HepG2 (cell line): ENCODE results near the gene LSM14B. TPM values are rescaled to one million over a fixed set of nuclear protein-coding genes. Genes with fewer than 3 reads are reported as not detected.

Experiments used
- ATAC-seq: fragments of 200-7000 bp; cut with Tn5 transposase; 3 replicates; pipeline ENCODE4 v1.9.1; 2020; ENCODE audit warnings: mild to moderate bottlenecking, moderate library complexity
- BruUV-seq: library from RNA; stranded (reverse); fragments of 400-500 nt; replicated peaks from 2 replicates; lab custom pipeline; 2021; lab: Mats Ljungman, UMichigan
- CTCF ChIA-PET: fragments of 300-600 bp; formaldehyde crosslinking; extraction: SDS; loops from one replicate; lab custom pipeline; 2021; ENCODE audit warnings: low total read pairs, inconsistent platforms, low intra/inter-chr PET ratio; lab: Yijun Ruan, JAX
- POLR2A ChIA-PET: fragments of 350-600 bp; sonication (Branson Sonifier 250); formaldehyde crosslinking; loops from one replicate; lab custom pipeline; 2020; ENCODE audit warnings: antibody characterized with exemption, inconsistent platforms; lab: Yijun Ruan, JAX
- DNase-seq: peaks from one replicate; pipeline ENCODE4 v3.0.0-alpha.2; 2015; ENCODE audit warnings: low spot score
- FAIRE-seq: peaks from 3 replicates; lab custom pipeline; 2011; peaks lifted over from hg19 to GRCh38; lab: Jason Lieb, UNC
- H2AFZ ChIP-seq: one replicate; pipeline ENCODE4 v1.6.1; 2011; ENCODE audit warnings: low read length, inconsistent platforms
- H3K27ac ChIP-seq: fragments of 300-600 bp; 3 replicates; pipeline ENCODE4 v1.8.0; 2011; ENCODE audit warnings: mixed run types, mild to moderate bottlenecking, mixed read lengths, low read length, inconsistent platforms; ENCODE audit not compliant: insufficient read depth; ENCODE audit errors: extremely low read length
- H3K27me3 ChIP-seq, 2 experiments: fragments of 200-600 bp in 1 of 2; 2 replicates in 1 of 2; 3 replicates in 1 of 2; pipeline versions ENCODE4 v1.6.0 to v1.8.0; 2011; ENCODE audit warnings: low read length in 2 of 2, mild to moderate bottlenecking in 2 of 2, moderate library complexity in 2 of 2, inconsistent platforms in 1 of 2; ENCODE audit not compliant: insufficient read depth in 2 of 2, control insufficient read depth in 1 of 2
- H3K36me3 ChIP-seq, 2 experiments: fragments of 200-600 bp in 1 of 2; replicated peaks in 1 of 2; 2 replicates in 1 of 2; 3 replicates in 1 of 2; pipeline versions ENCODE4 v1.5.1 to v1.8.0; 2011; ENCODE audit warnings: low read length in 2 of 2, inconsistent platforms in 1 of 2; ENCODE audit not compliant: insufficient read depth in 2 of 2, control insufficient read depth in 1 of 2
- H3K4me1 ChIP-seq: 2 replicates; pipeline ENCODE4 v1.5.1; 2012; ENCODE audit warnings: low read length, inconsistent platforms; ENCODE audit not compliant: insufficient read depth
- H3K4me2 ChIP-seq: 2 replicates; pipeline ENCODE4 v1.6.0; 2011; ENCODE audit warnings: low read depth, low read length, inconsistent platforms
- H3K4me3 ChIP-seq, 3 experiments: fragments of 200-600 bp in 1 of 3; sonication (generic), shearing (Covaris generic) in 1 of 3; replicated peaks in 1 of 3; 2 replicates each; pipeline ENCODE4 v1.5.1; 2011 to 2016; ENCODE audit warnings: low read length in 3 of 3, inconsistent platforms in 2 of 3, low read depth in 2 of 3, mild to moderate bottlenecking in 2 of 3, control low read depth in 1 of 3, mixed read lengths in 1 of 3; ENCODE audit not compliant: insufficient read depth in 1 of 3
- H3K79me2 ChIP-seq: one replicate; pipeline ENCODE4 v1.6.1; 2011; ENCODE audit warnings: low read length, inconsistent platforms; ENCODE audit not compliant: insufficient read depth
- H3K9ac ChIP-seq: 2 replicates; pipeline ENCODE4 v1.6.0; 2011; ENCODE audit warnings: mild to moderate bottlenecking, low read depth, low read length, inconsistent platforms; ENCODE audit not compliant: insufficient read depth
- H3K9me3 ChIP-seq: 2 replicates; pipeline ENCODE4 v1.5.1; 2012; ENCODE audit warnings: mild to moderate bottlenecking, low read length
- H4K20me1 ChIP-seq: 2 replicates; pipeline ENCODE4 v1.6.0; 2011; ENCODE audit warnings: inconsistent platforms, mild to moderate bottlenecking, low read length, moderate library complexity; ENCODE audit not compliant: insufficient read depth
- CSRNP1 ChIP-seq: sonication (generic); formaldehyde crosslinking; IDR thresholded peaks from 2 replicates; pipeline ENCODE4 v1.8.1; 2023; ENCODE audit warnings: mild to moderate bottlenecking, missing genetic modification reagents
- TRIM22 ChIP-seq: fragments of 450-650 bp; IDR thresholded peaks from 2 replicates; pipeline ENCODE4 v1.6.1; 2017
- ZNF256 ChIP-seq: sonication (generic); formaldehyde crosslinking; conservative IDR thresholded peaks from 2 replicates; pipeline ENCODE4 v1.4.0; 2020; ENCODE audit warnings: missing genetic modification reagents
- ZNF317 ChIP-seq: sonication (generic); formaldehyde crosslinking; IDR thresholded peaks from 2 replicates; pipeline ENCODE4 v1.5.0; 2020; ENCODE audit warnings: mild to moderate bottlenecking, missing genetic modification reagents
- WGBS: methylation state at CpG from one replicate; pipeline ENCODE4 v1.1.6; 2017; ENCODE audit warnings: low lambda C conversion rate; 5-methylcytosine and 5-hydroxymethylcytosine counted together
- in situ Hi-C: cut with HindIII; loops from 2 replicates; pipeline ENCODE4 v1.10.0; 2017; ENCODE audit warnings: low pct_unique_long_range_greater_than_20kb; ENCODE audit not compliant: extremely low pct_ligation_motif_present
- intact Hi-C: fragments of 100-400 bp; cut with micrococcal nuclease; formaldehyde crosslinking; loops from one replicate; pipeline ENCODE4 v1.10.0; 2022; ENCODE audit not compliant: unreplicated experiment
- polyA plus RNA-seq, 8 experiments: library from polyadenylated mRNA; depleted of rRNA in 3 of 8; stranded (reverse) in 7 of 8; unstranded in 1 of 8; fragments of >200 nt; fragmentation: Illumina TruSeq in 4 of 8; extraction: Trizol in 4 of 8; gene quantifications; 2 replicates each; pipeline versions ENCODE4 v1.2.1 to v1.2.3, GENCODE V29; 2011 to 2016; ENCODE audit warnings: low read depth in 4 of 8, missing spikeins in 1 of 8, mixed read lengths in 1 of 8; ENCODE audit not compliant: insufficient read depth in 1 of 8
- total RNA-seq, 5 experiments: library from RNA; depleted of rRNA; stranded (reverse); fragments of >200 nt; fragmentation: Illumina TruSeq; extraction: Trizol; gene quantifications; 2 replicates each; pipeline ENCODE4 v1.2.3, GENCODE V29; 2016; ENCODE audit warnings: low read depth in 1 of 5

The LSM14B gene
- total and polyA plus RNA-seq, 2 of the 13 experiments (the other 11 are each of a cell fraction or from before 2014, with no cell fraction given), result 43.3 to 79.2 TPM

GRCh38 chr20:62079166-62079565 is 43.1 kb upstream of the LSM14B start:
- H3K36me3 ChIP-seq, result no peaks in the 10 kb centered on the region
- no TSS peak for BruUV-seq
- H3K4me1 ChIP-seq, result peaks cover 7% of the 10 kb centered on the region; the same call in 1 of the 2 replicates
- H3K9me3 ChIP-seq, result peaks cover 25% of the 10 kb centered on the region
- CTCF ChIA-PET, result no interaction called here
- H3K27me3 ChIP-seq, result peaks cover 4 to 36% of the 10 kb centered on the region in 2 experiments; a peak in 3 of 5 replicates
- no peak for FAIRE-seq
- no peak for DNase-seq
- TF ChIP-seq CSRNP1 (CRISPR knock-in tag) (no peak), ZNF256 (no peak), TRIM22 (no peak), ZNF317 (CRISPR knock-in tag) (0 out of 2 replicates have a peak, but pooled peaks have one; percentile 15)
- H3K4me2 ChIP-seq, result no peak overlapping the region
- intact Hi-C loops, result no loop called here
- H2AFZ ChIP-seq, result no peak overlapping the region
- POLR2A ChIA-PET, result no interaction called here
- in situ Hi-C loops, result no loop called here
- H3K9ac ChIP-seq, result no peak overlapping the region
- WGBS, result 90% methylated on average over 1 of the region's 1 CpG
- H3K4me3 ChIP-seq, result no peak overlapping the region
- no peak overlapping the region for H3K27ac ChIP-seq
- no peaks in the 10 kb centered on the region for H3K79me2 ChIP-seq
- no peak for ATAC-seq
- no peaks in the 10 kb centered on the region for H4K20me1 ChIP-seq
